CD4-positive, alpha-beta T cell (primary cell): ENCODE data around the gene CH25H. TPM values are rescaled to one million over a fixed set of nuclear protein-coding genes. Genes with fewer than 3 reads are reported as not detected.

ENCODE experiments used
- ATAC-seq: fragments of 200-7000 bp; cut with Tn5 transposase; one replicate; pipeline ENCODE4 v1.10.0; 2022; ENCODE audit warnings: mild to moderate bottlenecking; ENCODE audit not compliant: poor library complexity
- CTCF ChIA-PET: fragments of 350-600 bp; sonication (Branson Sonifier 250); formaldehyde crosslinking; loops from one replicate; lab custom pipeline; 2021; ENCODE audit warnings: antibody characterized with exemption, inconsistent platforms; lab: Charles Lee
- POLR2A ChIA-PET: fragments of 350-600 bp; sonication (Branson Sonifier 250); formaldehyde crosslinking; loops from one replicate; lab custom pipeline; 2021; ENCODE audit warnings: antibody characterized with exemption, inconsistent platforms; lab: Charles Lee
- DNase-seq, 14 experiments: peaks; one replicate each; pipeline ENCODE4 v3.0.0-alpha.2; 2013 to 2020; ENCODE audit warnings: mixed read lengths in 2 of 14
- H3K27ac ChIP-seq, 2 donors: one replicate each; pipeline versions ENCODE4 v1.5.1 to v1.7.0; 2013; ENCODE audit warnings: low read length in 2 of 2, low read depth in 1 of 2, mild to moderate bottlenecking in 1 of 2
- H3K27me3 ChIP-seq, 2 experiments: 1 replicate in 1 of 2; 2 replicates in 1 of 2; pipeline versions ENCODE4 v1.6.1 to v1.7.0; 2013; ENCODE audit warnings: low read length in 2 of 2, control low read depth in 1 of 2, mild to moderate bottlenecking in 1 of 2, moderate library complexity in 1 of 2; ENCODE audit not compliant: insufficient read depth in 2 of 2, control insufficient read depth in 1 of 2
- H3K36me3 ChIP-seq: one replicate; pipeline ENCODE4 v1.6.1; 2013; ENCODE audit warnings: low read length, control low read depth; ENCODE audit not compliant: insufficient read depth
- H3K4me1 ChIP-seq: one replicate; pipeline ENCODE4 v1.6.1; 2013; ENCODE audit warnings: low read length, control low read depth; ENCODE audit not compliant: insufficient read depth
- H3K4me3 ChIP-seq: one replicate; pipeline ENCODE4 v1.5.1; 2013; ENCODE audit warnings: mild to moderate bottlenecking, low read length, moderate library complexity
- H3K9me3 ChIP-seq, 2 experiments: 1 replicate in 1 of 2; 2 replicates in 1 of 2; pipeline versions ENCODE4 v1.6.1 to v1.7.0; 2013; ENCODE audit warnings: low read length in 2 of 2, mild to moderate bottlenecking in 2 of 2, control low read depth in 1 of 2, moderate library complexity in 1 of 2; ENCODE audit not compliant: control insufficient read depth in 1 of 2, insufficient read depth in 1 of 2
- H3K27ac Mint-ChIP-seq: one replicate; pipeline ENCODE4 v1.8.0; 2020; ENCODE audit warnings: mixed read lengths
- H3K27me3 Mint-ChIP-seq: one replicate; pipeline ENCODE4 v1.8.0; 2021; ENCODE audit warnings: mixed read lengths
- H3K36me3 Mint-ChIP-seq: one replicate; pipeline ENCODE4 v1.8.0; 2021; ENCODE audit warnings: low read depth, mixed read lengths
- H3K4me1 Mint-ChIP-seq: one replicate; pipeline ENCODE4 v1.8.0; 2021; ENCODE audit warnings: low read depth, mixed read lengths
- H3K4me3 Mint-ChIP-seq: one replicate; pipeline ENCODE4 v1.8.0; 2020; ENCODE audit warnings: mild to moderate bottlenecking, mixed read lengths
- H3K9me3 Mint-ChIP-seq: one replicate; pipeline ENCODE4 v1.8.0; 2020; ENCODE audit warnings: mixed read lengths
- intact Hi-C, 2 experiments: fragments of 100-400 bp; cut with DNase I in 1 of 2; cut with micrococcal nuclease in 1 of 2; formaldehyde crosslinking; loops; one replicate each; pipeline versions ENCODE4 v1.15.1 to v1.9.0; 2023 to 2025; cut with DNase I, micrococcal nuclease
- total RNA-seq, 174 experiments: library from RNA in 2 of 174; stranded (reverse) in 2 of 174; gene quantifications; one replicate each; pipeline ENCODE4 v1.2.3 and lab custom pipeline; 2021 to 2026
- TF ChIP-seq, protein P1 (sequence below): fragments of 200-600 bp; IDR thresholded peaks from one replicate; pipeline ENCODE4 v1.8.0; 2022; ENCODE audit warnings: antibody characterized with exemption, mild to moderate bottlenecking

CH25H gene
- total RNA-seq, 2 experiments from 2014 or later = 0.49 to 0.50 TPM

GRCh38 chr10:89164080-89164479 lies 43.0 kb downstream of the CH25H start:
- DNase-seq (peak in 2 of 14 experiments; percentile 2 to 11), ATAC-seq (peak; percentile 25)
- peaks cover 8% of the 10 kb centered on the region for H3K4me1 ChIP-seq
- H3K9me3 ChIP-seq = no peaks in the 10 kb centered on the region
- peak overlapping the region; percentile 34 for H3K4me3 ChIP-seq
- H3K36me3 ChIP-seq = no peaks in the 10 kb centered on the region
- Mint-ChIP-seq H3K4me1 (peaks cover 16% of the 10 kb centered on the region), H3K36me3 (no peaks in the 10 kb centered on the region), H3K4me3 (peak overlapping the region; percentile 77), H3K27ac (peak overlapping the region; percentile 73), H3K9me3 (no peaks in the 10 kb centered on the region), H3K27me3 (no peaks in the 10 kb centered on the region)
- POLR2A ChIA-PET = interaction anchor here (1.2 kb wide), 1 partner anchor 80 kb away, joined by 3 read pairs; no protein-coding TSS in a partner anchor
- TF ChIP-seq, protein P1, sequence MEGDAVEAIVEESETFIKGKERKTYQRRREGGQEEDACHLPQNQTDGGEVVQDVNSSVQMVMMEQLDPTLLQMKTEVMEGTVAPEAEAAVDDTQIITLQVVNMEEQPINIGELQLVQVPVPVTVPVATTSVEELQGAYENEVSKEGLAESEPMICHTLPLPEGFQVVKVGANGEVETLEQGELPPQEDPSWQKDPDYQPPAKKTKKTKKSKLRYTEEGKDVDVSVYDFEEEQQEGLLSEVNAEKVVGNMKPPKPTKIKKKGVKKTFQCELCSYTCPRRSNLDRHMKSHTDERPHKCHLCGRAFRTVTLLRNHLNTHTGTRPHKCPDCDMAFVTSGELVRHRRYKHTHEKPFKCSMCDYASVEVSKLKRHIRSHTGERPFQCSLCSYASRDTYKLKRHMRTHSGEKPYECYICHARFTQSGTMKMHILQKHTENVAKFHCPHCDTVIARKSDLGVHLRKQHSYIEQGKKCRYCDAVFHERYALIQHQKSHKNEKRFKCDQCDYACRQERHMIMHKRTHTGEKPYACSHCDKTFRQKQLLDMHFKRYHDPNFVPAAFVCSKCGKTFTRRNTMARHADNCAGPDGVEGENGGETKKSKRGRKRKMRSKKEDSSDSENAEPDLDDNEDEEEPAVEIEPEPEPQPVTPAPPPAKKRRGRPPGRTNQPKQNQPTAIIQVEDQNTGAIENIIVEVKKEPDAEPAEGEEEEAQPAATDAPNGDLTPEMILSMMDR = no peak
- intact Hi-C loops = no loop called here
- peak overlapping the region; percentile 14 to 49 for H3K27ac ChIP-seq
- H3K27me3 ChIP-seq = no peaks in the 10 kb centered on the region
- CTCF ChIA-PET = interaction anchor here (0.8 to 1.2 kb wide), 2 partner anchors 10 to 28 kb away, joined by 3 read pairs; no protein-coding TSS in a partner anchor

DNA sequence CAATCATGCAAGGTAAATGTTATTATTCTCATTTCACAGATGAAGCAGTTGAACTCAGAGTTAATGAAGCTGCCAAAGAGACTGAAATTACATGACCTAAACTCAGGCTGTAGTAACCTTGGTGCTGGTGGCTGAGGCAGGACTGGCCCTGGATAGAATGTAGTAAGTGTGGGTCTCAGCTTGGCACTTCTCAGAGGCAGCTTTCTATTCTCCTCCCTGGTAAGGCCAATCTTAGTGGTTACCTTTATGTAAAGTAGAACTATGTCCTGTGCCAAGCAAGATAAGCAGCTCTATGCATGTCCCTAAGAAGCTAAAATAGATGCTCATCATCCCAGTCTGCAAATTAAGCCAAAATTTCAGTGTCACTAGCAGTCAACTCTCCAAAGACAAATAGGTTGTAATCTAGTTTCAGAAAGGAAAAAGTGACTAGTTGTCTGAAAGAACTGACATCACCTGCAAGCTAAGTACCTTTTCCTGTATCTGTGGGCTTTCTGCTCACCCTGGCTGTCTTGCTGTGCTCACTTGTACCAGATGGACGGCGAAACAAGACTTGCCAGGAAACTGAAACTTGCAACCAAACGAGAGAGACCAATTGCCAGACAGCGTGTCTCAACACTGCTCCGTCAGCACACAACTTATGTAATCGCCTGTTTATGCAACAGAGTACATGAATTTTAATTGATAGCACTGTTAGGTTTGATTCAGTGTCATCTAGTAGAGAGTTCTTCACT lies 43.7 kb downstream of the CH25H start:
- Histone ChIP-seq H3K4me3 (peak overlapping the region; percentile 34), H3K4me1 (peaks cover 8% of the 10 kb centered on the region), H3K27ac (peak overlapping the region; percentile 14 to 49), H3K36me3 (no peaks in the 10 kb centered on the region), H3K27me3 (no peaks in the 10 kb centered on the region), H3K9me3 (no peaks in the 10 kb centered on the region)
- Mint-ChIP-seq H3K27ac (peak overlapping the region; percentile 73), H3K4me1 (peaks cover 16% of the 10 kb centered on the region), H3K9me3 (no peaks in the 10 kb centered on the region), H3K36me3 (no peaks in the 10 kb centered on the region), H3K27me3 (no peaks in the 10 kb centered on the region), H3K4me3 (peak overlapping the region; percentile 77)
- peak; percentile 3 to 67 (median 30) for DNase-seq
- intact Hi-C loops = no loop called here
- ChIA-PET POLR2A (interaction anchor here (1.2 kb wide), 1 partner anchor 79 kb away, joined by 3 read pairs; no protein-coding TSS in a partner anchor), CTCF (interaction anchor here (0.8 to 1.2 kb wide), 2 partner anchors 9 to 28 kb away, joined by 3 read pairs; no protein-coding TSS in a partner anchor)
- peak; percentile 93 for ATAC-seq
- TF ChIP-seq, protein P1 = no peak

DNA sequence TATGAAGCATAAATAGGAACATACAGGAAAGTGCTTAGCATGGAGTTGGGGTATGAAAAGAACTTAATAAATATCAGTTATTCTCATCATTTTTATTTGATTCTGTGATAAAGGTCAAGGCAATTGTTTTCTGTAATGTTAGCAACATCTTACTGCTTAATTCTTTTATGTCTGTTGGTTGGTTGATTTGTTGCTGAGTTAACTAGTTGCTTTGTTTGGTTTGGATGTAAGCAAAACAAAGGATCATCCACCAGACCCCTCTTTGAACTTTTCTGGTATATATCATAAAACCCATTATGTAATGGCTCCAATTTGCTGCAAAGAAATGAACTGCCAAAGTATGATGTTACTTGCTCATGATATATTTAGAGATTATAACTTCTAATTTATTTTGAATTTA lies 44.5 kb downstream of the CH25H start:
- H3K27me3 Mint-ChIP-seq = no peaks in the 10 kb centered on the region
- TF ChIP-seq, protein P1 = no peak
- Histone ChIP-seq H3K9me3 (no peaks in the 10 kb centered on the region), H3K4me3 (no peak overlapping the region), H3K36me3 (no peaks in the 10 kb centered on the region), H3K27ac (no peak overlapping the region), H3K27me3 (no peaks in the 10 kb centered on the region), H3K4me1 (peaks cover 8% of the 10 kb centered on the region)
- no peaks in the 10 kb centered on the region for H3K9me3 Mint-ChIP-seq
- intact Hi-C loops = no loop called here
- ATAC-seq = no peak
- H3K27ac Mint-ChIP-seq = no peak overlapping the region
- CTCF ChIA-PET = no interaction called here
- H3K4me1 Mint-ChIP-seq = peaks cover 16% of the 10 kb centered on the region
- DNase-seq = no peak
- H3K4me3 Mint-ChIP-seq = no peak overlapping the region
- no peaks in the 10 kb centered on the region for H3K36me3 Mint-ChIP-seq
- POLR2A ChIA-PET = no interaction called here
